HG03571 (cell line): ENCODE results near the gene FARS2.
"Not testable (repeated sequence)": the region's sequence is repeated elsewhere in the genome, so short reads cannot be mapped to it uniquely, and the experiment has no call there.

Experiments
- ATAC-seq: cut with Tn5 transposase; IDR thresholded peaks from one replicate; pipeline ENCODE4 v1.9.1; 2021; ENCODE audit not compliant: unreplicated experiment

The FARS2 gene

GRCh38 chr6:5677219-5678000 is 416.1 kb downstream of the FARS2 start:
- no peak for ATAC-seq

- ATAC-seq = no peak
Observed at GRCh38 chr6:5679270-5679669, 418.0 kb downstream of the FARS2 start.

- no peak for ATAC-seq
Observed at GRCh38 chr6:5679691-5680090, 418.4 kb downstream of the FARS2 start.

- ATAC-seq = peak; percentile 69
Observed at GRCh38 chr6:5680095-5680494, 418.8 kb downstream of the FARS2 start.

GRCh38 chr6:5681480-5681879 is 420.2 kb downstream of the FARS2 start:
- ATAC-seq = no peak

GRCh38 chr6:5682530-5682929 is 421.2 kb downstream of the FARS2 start:
- ATAC-seq = no peak

GRCh38 chr6:5683747-5684146 is 422.4 kb downstream of the FARS2 start:
- not testable (repeated sequence) for ATAC-seq

GRCh38 chr6:5684320-5685053 is 423.2 kb downstream of the FARS2 start:
- ATAC-seq = no peak

GRCh38 chr6:5693225-5694145 is 432.2 kb downstream of the FARS2 start:
- ATAC-seq = no peak

- ATAC-seq = no peak
Observed at GRCh38 chr6:5695260-5696245, 434.2 kb downstream of the FARS2 start.

- ATAC-seq = no peak
Observed at GRCh38 chr6:5697508-5697907, 436.2 kb downstream of the FARS2 start.

- no peak for ATAC-seq
Observed at GRCh38 chr6:5698318-5698717, 437.0 kb downstream of the FARS2 start.

GRCh38 chr6:5699064-5699463 is 437.8 kb downstream of the FARS2 start:
- ATAC-seq = not testable (repeated sequence)

GRCh38 chr6:5701174-5701573 is 439.9 kb downstream of the FARS2 start:
- ATAC-seq = no peak

GRCh38 chr6:5704708-5705107 is 443.4 kb downstream of the FARS2 start:
- no peak for ATAC-seq

GRCh38 chr6:5705252-5705651 is 443.9 kb downstream of the FARS2 start:
- ATAC-seq = no peak

GRCh38 chr6:5706124-5707033 is 445.1 kb downstream of the FARS2 start:
- no peak for ATAC-seq

GRCh38 chr6:5707281-5708045 is 446.1 kb downstream of the FARS2 start:
- ATAC-seq = no peak
